PFSK-1 (cell line): ENCODE measurements around the gene ADRB2.

Experiments
- POLR2AphosphoS5 ChIP-seq: IDR thresholded peaks from 2 replicates; pipeline ENCODE4 v1.6.1; 2012; ENCODE audit warnings: low read depth, mild to moderate bottlenecking, control low read depth, low read length, moderate library complexity
- REST ChIP-seq, 2 experiments: IDR thresholded peaks; 2 replicates each; pipeline versions ENCODE4 v1.6.1 to v1.8.0; 2011 to 2012; ENCODE audit warnings: low read depth in 2 of 2, low read length in 2 of 2, control low read depth in 1 of 2, inconsistent platforms in 1 of 2, mild to moderate bottlenecking in 1 of 2, moderate library complexity in 1 of 2; ENCODE audit not compliant: insufficient read depth in 1 of 2

- TF ChIP-seq REST (IDR thresholded peaks at IDR 0.05; ENCODE audit: insufficient read depth in 1 of 2, low read depth in 2 of 2, low read length in 2 of 2) (no peak), POLR2AphosphoS5 (no peak)
Observed at GRCh38 chr5:148809781-148810524, 16.5 kb upstream of the ADRB2 start.
